Astrocyte (in vitro differentiated cells and primary cell): Measurements from ENCODE around the gene OR51B6. TPM values are rescaled to one million over a fixed set of nuclear protein-coding genes. Genes with fewer than 3 reads are reported as not detected.
"Not testable (repeated sequence)": the region's sequence is repeated elsewhere in the genome, so short reads cannot be mapped to it uniquely, and the experiment has no call there.

Source experiments
- DNase-seq: peaks from one replicate; pipeline ENCODE4 v3.0.0-alpha.2; 2010; ENCODE audit warnings: low read depth
- FAIRE-seq: peaks from 2 replicates; lab custom pipeline; 2011; peaks lifted over from hg19 to GRCh38; lab: Jason Lieb, UNC
- H2AFZ ChIP-seq: 2 replicates; pipeline ENCODE4 v1.6.0; 2012; ENCODE audit warnings: low read depth, low read length, inconsistent platforms
- H3K27ac ChIP-seq: 2 replicates; pipeline ENCODE4 v1.5.1; 2011; ENCODE audit warnings: low read depth, low read length, inconsistent platforms
- H3K27me3 ChIP-seq: 2 replicates; pipeline ENCODE4 v1.6.0; 2011; ENCODE audit warnings: low read length, inconsistent platforms; ENCODE audit not compliant: insufficient read depth
- H3K36me3 ChIP-seq: 2 replicates; pipeline ENCODE4 v1.5.1; 2011; ENCODE audit warnings: low read length, inconsistent platforms; ENCODE audit not compliant: insufficient read depth
- H3K4me1 ChIP-seq: 2 replicates; pipeline ENCODE4 v1.5.1; 2011; ENCODE audit warnings: low read length, inconsistent platforms; ENCODE audit not compliant: insufficient read depth
- H3K4me2 ChIP-seq: 2 replicates; pipeline ENCODE4 v1.6.0; 2012; ENCODE audit warnings: low read length, inconsistent platforms
- H3K4me3 ChIP-seq: 2 replicates; pipeline ENCODE4 v1.5.1; 2011; ENCODE audit warnings: low read depth, mild to moderate bottlenecking, low read length, inconsistent platforms; ENCODE audit not compliant: insufficient read depth
- H3K79me2 ChIP-seq: 2 replicates; pipeline ENCODE4 v1.6.0; 2012; ENCODE audit warnings: mild to moderate bottlenecking, low read length, inconsistent platforms; ENCODE audit not compliant: insufficient read depth
- H3K9ac ChIP-seq: 2 replicates; pipeline ENCODE4 v1.6.0; 2012; ENCODE audit warnings: mild to moderate bottlenecking, low read length, inconsistent platforms
- H3K9me3 ChIP-seq: 2 replicates; pipeline ENCODE4 v1.5.1; 2012; ENCODE audit warnings: low read depth, mild to moderate bottlenecking, low read length, inconsistent platforms; ENCODE audit not compliant: insufficient read depth
- H4K20me1 ChIP-seq: 2 replicates; pipeline ENCODE4 v1.6.0; 2012; ENCODE audit warnings: low read length, inconsistent platforms; ENCODE audit not compliant: insufficient read depth
- H3K27ac Mint-ChIP-seq: one replicate; pipeline ENCODE4 v1.8.0; 2021; ENCODE audit warnings: mild to moderate bottlenecking, mixed read lengths; ENCODE audit not compliant: unreplicated experiment
- H3K27me3 Mint-ChIP-seq: one replicate; pipeline ENCODE4 v1.8.0; 2021; ENCODE audit warnings: low read depth, mixed read lengths; ENCODE audit not compliant: unreplicated experiment
- H3K36me3 Mint-ChIP-seq: one replicate; pipeline ENCODE4 v1.8.0; 2021; ENCODE audit warnings: low read depth, mixed read lengths; ENCODE audit not compliant: unreplicated experiment
- H3K4me1 Mint-ChIP-seq: one replicate; pipeline ENCODE4 v1.8.0; 2021; ENCODE audit warnings: low read depth, mixed read lengths; ENCODE audit not compliant: unreplicated experiment
- H3K4me3 Mint-ChIP-seq: one replicate; pipeline ENCODE4 v1.8.0; 2021; ENCODE audit warnings: mild to moderate bottlenecking, moderate library complexity, mixed read lengths; ENCODE audit not compliant: unreplicated experiment
- H3K9me3 Mint-ChIP-seq: one replicate; pipeline ENCODE4 v1.8.0; 2021; ENCODE audit warnings: mild to moderate bottlenecking, mixed read lengths; ENCODE audit not compliant: unreplicated experiment
- CTCF ChIP-seq: IDR thresholded peaks from 2 replicates; pipeline ENCODE4 v1.5.1; 2011; ENCODE audit warnings: low read depth, mild to moderate bottlenecking, inconsistent platforms, low read length, moderate library complexity; ENCODE audit not compliant: insufficient read depth
- EZH2 ChIP-seq: IDR thresholded peaks from 2 replicates; pipeline ENCODE4 v1.6.1; 2012; ENCODE audit warnings: mild to moderate bottlenecking, low read length, inconsistent platforms; ENCODE audit not compliant: insufficient read depth
- total RNA-seq: library from RNA; stranded (reverse); gene quantifications from 2 replicates; pipeline ENCODE4 v1.2.1, GENCODE V29; 2021

Gene OR51B6
- total RNA-seq, 1 donor from 2014 or later = not detected

- DNase-seq (no peak), FAIRE-seq (no peak)
- no peaks in the 10 kb centered on the region for H3K27me3 ChIP-seq
- Mint-ChIP-seq H3K4me1 (no peaks in the 10 kb centered on the region), H3K27ac (no peak overlapping the region), H3K9me3 (no peaks in the 10 kb centered on the region), H3K4me3 (no peak overlapping the region), H3K36me3 (no peaks in the 10 kb centered on the region), H3K27me3 (peaks cover 6% of the 10 kb centered on the region)
- no peak overlapping the region for H3K27ac ChIP-seq
- no peak overlapping the region for H3K4me3 ChIP-seq
- H2AFZ ChIP-seq = no peak overlapping the region
- no peaks in the 10 kb centered on the region for H3K79me2 ChIP-seq
- H4K20me1 ChIP-seq = no peaks in the 10 kb centered on the region
- H3K36me3 ChIP-seq = no peaks in the 10 kb centered on the region
- H3K9ac ChIP-seq = no peak overlapping the region
- no peaks in the 10 kb centered on the region for H3K9me3 ChIP-seq
- no peaks in the 10 kb centered on the region for H3K4me1 ChIP-seq
- TF ChIP-seq CTCF (no peak), EZH2 (no peak)
- no peak overlapping the region for H3K4me2 ChIP-seq
Measured at GRCh38 chr11:5348551-5349194, 2.6 kb upstream of the OR51B6 start.

GRCh38 chr11:5349550-5349949 is 1.8 kb upstream of the OR51B6 start:
- Histone ChIP-seq H3K27ac (no peak overlapping the region), H3K4me3 (no peak overlapping the region), H2AFZ (no peak overlapping the region), H3K4me1 (no peaks in the 10 kb centered on the region), H3K4me2 (no peak overlapping the region), H3K27me3 (no peaks in the 10 kb centered on the region), H4K20me1 (no peaks in the 10 kb centered on the region), H3K9me3 (no peaks in the 10 kb centered on the region), H3K9ac (no peak overlapping the region), H3K36me3 (no peaks in the 10 kb centered on the region), H3K79me2 (no peaks in the 10 kb centered on the region)
- Mint-ChIP-seq H3K36me3 (no peaks in the 10 kb centered on the region), H3K27ac (no peak overlapping the region), H3K4me3 (no peak overlapping the region), H3K4me1 (no peaks in the 10 kb centered on the region), H3K27me3 (peaks cover 6% of the 10 kb centered on the region), H3K9me3 (no peaks in the 10 kb centered on the region)
- TF ChIP-seq EZH2 (no peak), CTCF (no peak)
- FAIRE-seq = no peak
- DNase-seq = no peak

GRCh38 chr11:5356031-5356430 is 4.7 kb downstream of the OR51B6 start:
- H3K4me3 ChIP-seq, H3K9me3 Mint-ChIP-seq, H4K20me1 ChIP-seq, H3K79me2 ChIP-seq, H3K27ac ChIP-seq, H2AFZ ChIP-seq, H3K27ac Mint-ChIP-seq, H3K4me3 Mint-ChIP-seq, H3K4me2 ChIP-seq, FAIRE-seq, H3K4me1 ChIP-seq, H3K9ac ChIP-seq, H3K36me3 Mint-ChIP-seq, H3K36me3 ChIP-seq, H3K4me1 Mint-ChIP-seq, H3K27me3 Mint-ChIP-seq, H3K27me3 ChIP-seq, DNase-seq, H3K9me3 ChIP-seq: not testable (repeated sequence)
